GM12891 (cell line): ENCODE results near the gene ARSB.

Source experiments
- PAX5 ChIP-seq: IDR thresholded peaks from 2 replicates; pipeline ENCODE4 v1.6.1; 2011; ENCODE audit warnings: low read length, moderate library complexity, mild to moderate bottlenecking; ENCODE audit not compliant: insufficient read depth, severe bottlenecking
- POLR2A ChIP-seq: IDR thresholded peaks from 2 replicates; pipeline ENCODE4 v1.6.1; 2011; ENCODE audit warnings: low read depth, low read length, control low read depth
- POLR2AphosphoS5 ChIP-seq: IDR thresholded peaks from 2 replicates; pipeline ENCODE4 v1.6.1; 2011; ENCODE audit warnings: low read depth, low read length, control low read depth
- SPI1 ChIP-seq: IDR thresholded peaks from 2 replicates; pipeline ENCODE4 v1.6.1; 2011; ENCODE audit warnings: low read depth, low read length, control low read depth
- TAF1 ChIP-seq: IDR thresholded peaks from 2 replicates; pipeline ENCODE4 v1.6.1; 2011; ENCODE audit warnings: low read depth, low read length, control low read depth

DNA sequence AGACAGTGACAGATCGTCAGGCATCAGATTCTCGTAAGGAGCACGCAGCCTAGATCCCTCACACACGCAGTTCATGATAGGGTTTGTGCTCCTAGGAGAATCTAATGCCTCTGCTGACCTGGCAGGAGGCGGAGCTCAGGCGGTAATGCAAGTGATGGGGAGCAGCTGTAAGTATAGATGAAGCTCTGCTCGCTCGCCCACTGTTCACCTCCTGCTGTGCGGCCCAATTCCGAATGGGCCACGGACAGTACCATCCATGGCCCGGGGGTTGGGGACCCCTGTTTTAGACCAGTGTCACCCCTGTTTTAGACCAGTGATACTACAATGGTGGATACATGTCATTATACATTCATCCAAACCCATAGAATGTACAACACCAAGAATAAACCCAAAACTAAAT is 4.0 kb upstream of the ARSB start:
- TF ChIP-seq POLR2A (no peak), TAF1 (no peak), POLR2AphosphoS5 (no peak), PAX5 (no peak), SPI1 (no peak)
